ENCODE measurements around the gene RUNX1. TPM values are rescaled to one million over a fixed set of nuclear protein-coding genes. Genes with fewer than 3 reads are reported as not detected.
A peak's percentile ranks its signal among the peaks of the same experiment; 100 is the strongest.

Gene RUNX1
- total and polyA plus RNA-seq, 5 experiments from 2014 or later, result 13.1 to 69.0 (median 22.6) TPM

DNA sequence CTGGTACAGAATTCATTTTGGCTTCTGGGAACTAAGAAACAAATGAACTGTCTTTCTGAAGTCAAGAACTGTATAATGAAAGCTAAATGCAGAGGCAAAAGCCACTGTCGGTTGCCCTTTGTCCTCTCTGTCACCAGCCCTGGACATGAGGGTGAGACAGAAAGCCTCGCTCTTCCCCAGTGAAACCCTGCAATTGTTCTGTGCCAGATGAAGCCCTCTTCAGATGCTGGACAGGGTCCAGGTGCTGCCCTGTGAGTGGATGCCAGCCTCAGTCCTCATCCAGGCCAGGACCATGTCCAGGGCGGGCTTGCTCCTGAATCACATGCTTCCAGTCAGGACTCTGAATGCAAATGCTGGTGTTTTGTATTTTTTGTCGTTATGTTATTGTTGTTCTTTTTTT, 138.7 kb downstream of the RUNX1 start:
- Mint-ChIP-seq H3K27me3 (no peaks in the 10 kb centered on the region), H3K36me3 (peaks cover 0 to 32% (median 4%) of the 10 kb centered on the region in 3 donors), H3K4me1 (peaks cover 40 to 88% (median 83%) of the 10 kb centered on the region in 4 donors), H3K4me3 (no peak overlapping the region), H3K9me3 (no peaks in the 10 kb centered on the region), H3K27ac (peak overlapping the region in 5 of 10 donors; percentile 4 to 72 (median 35))
- no peak for DNase-seq
- POLR2A ChIA-PET, result interaction anchor here (0.6 kb wide), 1 partner anchor 288 kb away, joined by 3 read pairs; no protein-coding TSS in a partner anchor
- ATAC-seq, result no peak

DNA sequence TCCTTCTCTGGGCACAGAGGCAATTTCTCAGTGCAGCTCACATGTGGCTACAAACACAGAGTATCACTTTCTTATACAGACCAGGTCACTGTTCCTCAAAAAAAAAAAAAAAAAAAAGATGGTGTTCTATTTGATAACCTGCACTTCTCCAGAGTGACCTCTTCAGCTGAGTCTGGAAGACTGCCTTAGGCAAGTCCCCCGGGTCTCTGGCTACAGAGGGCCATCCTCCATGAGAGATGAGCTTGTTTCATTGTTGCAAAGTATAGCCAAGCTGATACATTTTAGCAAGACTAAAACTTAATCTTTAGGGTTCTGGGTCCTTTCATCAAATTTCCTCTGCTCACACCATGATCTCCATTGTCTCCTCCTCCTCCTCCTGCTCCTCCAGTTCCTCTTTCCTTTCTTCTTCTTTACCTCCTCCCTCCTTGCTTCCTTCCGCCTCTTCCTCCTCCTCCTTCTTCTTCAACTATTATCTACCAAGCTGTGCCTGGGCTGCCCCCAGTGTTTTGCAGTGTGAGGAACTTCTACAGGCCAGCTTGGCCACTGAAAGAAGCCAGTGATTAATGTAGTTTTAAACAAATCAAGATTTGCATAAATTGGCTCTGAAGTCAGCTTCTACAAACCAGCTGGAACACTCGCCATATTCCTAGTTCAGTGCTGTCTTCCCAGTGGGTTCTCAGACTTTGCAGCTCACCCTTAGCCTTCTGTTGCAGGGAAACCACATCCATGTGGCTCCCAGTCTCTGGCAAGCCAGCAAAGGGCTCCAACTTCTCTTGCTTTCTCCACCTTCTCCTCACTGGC, 139.4 kb downstream of the RUNX1 start:
- Mint-ChIP-seq H3K27me3 (no peaks in the 10 kb centered on the region), H3K4me1 (peaks cover 45 to 89% (median 86%) of the 10 kb centered on the region in 4 donors), H3K9me3 (no peaks in the 10 kb centered on the region), H3K27ac (peak overlapping the region in 7 of 10 donors; percentile 4 to 72 (median 47)), H3K4me3 (peak overlapping the region in 2 of 10 donors; percentile 25 to 34), H3K36me3 (peaks cover 0 to 27% (median 4%) of the 10 kb centered on the region in 3 donors)
- POLR2A ChIA-PET, result no interaction called here
- no peak for DNase-seq
- no peak for ATAC-seq

DNA sequence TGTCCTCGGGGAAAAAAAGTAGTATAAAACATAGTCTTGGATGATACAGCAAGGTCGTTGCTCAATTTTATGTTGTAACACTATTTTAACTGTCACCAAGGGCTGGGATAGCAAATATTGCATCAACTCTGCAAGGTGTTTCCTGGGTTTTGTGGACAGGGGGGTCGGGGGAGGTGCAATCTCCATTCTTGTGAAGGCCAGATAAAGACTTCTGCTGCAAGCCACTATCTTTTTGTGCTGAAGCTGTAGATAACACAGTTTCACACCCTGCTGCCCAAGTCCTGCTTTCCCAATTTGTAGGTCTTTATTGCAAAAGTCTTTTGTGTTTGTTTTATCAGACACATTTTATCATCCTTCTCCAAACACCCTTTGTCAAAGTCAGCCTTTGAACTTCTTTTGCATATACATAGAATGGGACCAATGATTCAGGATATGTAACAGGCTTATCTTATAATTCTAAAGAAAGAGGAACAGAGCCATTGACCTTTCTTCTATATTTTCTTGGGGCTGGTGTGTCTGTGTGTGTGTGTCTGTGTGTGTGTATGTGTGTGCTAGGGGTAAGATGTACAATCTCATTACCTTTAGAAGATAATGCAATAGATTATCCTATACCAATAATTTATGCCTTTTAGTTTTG, 140.6 kb downstream of the RUNX1 start:
- peak overlapping the region in 3 of 10 donors; percentile 3 to 47 (median 5) for H3K27ac Mint-ChIP-seq
- H3K4me3 Mint-ChIP-seq, result peak overlapping the region in 2 of 10 donors; percentile 11 to 16
- ATAC-seq, result no peak
- no peaks in the 10 kb centered on the region for H3K27me3 Mint-ChIP-seq
- H3K9me3 Mint-ChIP-seq, result no peaks in the 10 kb centered on the region
- H3K4me1 Mint-ChIP-seq, result peaks cover 45 to 87% (median 82%) of the 10 kb centered on the region in 4 donors
- POLR2A ChIA-PET, result no interaction called here
- DNase-seq, result no peak
- H3K36me3 Mint-ChIP-seq, result peaks cover 0 to 18% (median 4%) of the 10 kb centered on the region in 3 donors

DNA sequence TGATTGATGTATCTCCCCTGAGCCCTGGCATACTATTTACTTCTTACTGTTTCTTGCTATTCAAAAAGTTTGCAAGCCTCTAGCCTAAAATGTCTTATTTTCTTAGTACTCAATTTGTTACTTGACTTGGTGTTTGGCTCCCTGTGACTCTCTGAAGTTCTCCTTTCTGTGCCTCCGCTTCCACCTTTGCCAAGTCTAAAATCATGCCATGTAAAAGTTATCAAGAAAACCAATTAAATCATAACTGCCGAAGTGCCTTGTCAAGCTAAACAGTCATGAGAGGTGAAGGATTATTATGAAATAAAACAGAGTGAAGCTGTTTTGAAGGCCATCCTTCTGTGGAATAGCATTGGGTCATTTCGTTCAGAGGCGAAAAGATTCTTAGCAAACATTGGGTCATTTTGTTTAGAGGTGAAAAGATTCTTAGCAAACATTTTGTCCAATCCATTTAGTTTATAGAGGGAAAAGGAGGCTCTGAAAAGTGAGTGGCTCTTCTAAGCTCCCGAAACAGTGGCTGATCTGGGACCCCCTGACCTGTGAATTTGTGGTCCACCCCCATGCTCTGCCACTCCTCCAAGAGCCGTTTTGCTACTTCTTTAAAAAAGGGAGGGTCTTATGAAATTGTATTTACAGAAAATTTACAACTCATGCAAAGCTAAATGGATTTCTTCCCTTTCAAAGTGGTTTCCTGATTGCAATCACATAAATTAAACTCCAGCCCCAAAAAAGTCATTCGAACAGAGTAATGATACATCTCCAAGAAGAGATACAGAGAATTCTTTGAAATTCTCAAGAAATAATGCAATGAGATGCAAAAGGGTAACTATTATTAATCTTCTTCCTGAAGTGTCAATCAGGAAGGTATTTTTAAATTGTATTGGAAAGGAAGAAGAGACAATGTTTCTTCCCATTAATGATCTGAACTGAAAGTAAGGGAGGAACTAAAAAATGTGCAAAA, 141.4 kb downstream of the RUNX1 start:
- POLR2A ChIA-PET, result no interaction called here
- Mint-ChIP-seq H3K27me3 (no peaks in the 10 kb centered on the region), H3K36me3 (peaks cover 0 to 16% (median 4%) of the 10 kb centered on the region in 3 donors), H3K27ac (peak overlapping the region in 3 of 10 donors; percentile 21 to 47 (median 47)), H3K4me3 (peak overlapping the region in 1 of 10 donors; percentile 11), H3K9me3 (no peaks in the 10 kb centered on the region), H3K4me1 (peaks cover 45 to 81% (median 77%) of the 10 kb centered on the region in 4 donors)
- no peak for DNase-seq
- no peak for ATAC-seq

DNA sequence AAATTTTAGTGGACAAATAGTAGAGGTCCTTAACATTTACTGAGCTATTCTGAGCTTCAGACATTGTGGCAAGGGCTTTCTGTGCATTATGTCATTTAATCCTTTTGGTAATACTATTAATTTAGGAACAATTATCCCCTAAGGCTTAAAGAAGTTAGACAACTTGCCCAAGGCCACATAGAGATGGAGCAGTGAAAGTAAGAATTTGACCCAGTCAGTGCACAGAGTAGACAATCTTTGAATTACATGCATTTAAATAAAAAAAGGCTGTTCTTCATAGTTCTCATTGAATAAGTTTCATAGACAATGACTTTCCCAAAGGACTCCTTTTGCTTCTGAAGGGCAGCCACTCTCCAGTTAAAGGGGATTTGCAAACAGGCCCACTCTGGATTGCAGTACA, 142.7 kb downstream of the RUNX1 start:
- DNase-seq, result no peak
- ATAC-seq, result no peak
- Mint-ChIP-seq H3K9me3 (no peaks in the 10 kb centered on the region), H3K27ac (peak overlapping the region in 4 of 10 donors; percentile 22 to 67 (median 38)), H3K4me3 (no peak overlapping the region), H3K36me3 (peaks cover 0 to 10% (median 0%) of the 10 kb centered on the region in 3 donors), H3K27me3 (no peaks in the 10 kb centered on the region), H3K4me1 (peaks cover 37 to 67% (median 65%) of the 10 kb centered on the region in 4 donors)
- POLR2A ChIA-PET, result interaction anchor here (0.6 kb wide), 1 partner anchor 187 kb away, joined by 3 read pairs; no protein-coding TSS in a partner anchor

DNA sequence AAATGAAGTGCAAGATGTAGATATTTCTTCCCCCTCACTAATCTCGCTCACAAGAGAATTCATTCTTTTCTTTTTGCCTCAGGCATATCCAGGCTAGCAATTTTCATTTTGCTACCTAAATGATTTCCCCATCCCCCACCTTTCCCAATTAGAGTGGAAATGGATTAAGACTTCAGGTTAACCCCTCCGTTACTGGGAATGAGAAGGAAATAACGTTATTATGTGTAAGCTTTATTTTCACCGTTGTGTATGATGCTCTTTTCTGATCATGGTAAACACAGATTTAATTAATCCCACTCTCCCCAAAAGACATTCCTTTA, 143.9 kb downstream of the RUNX1 start:
- ATAC-seq (no peak), DNase-seq (no peak)
- no peaks in the 10 kb centered on the region for H3K9me3 Mint-ChIP-seq
- no peaks in the 10 kb centered on the region for H3K27me3 Mint-ChIP-seq
- no peak overlapping the region for H3K4me3 Mint-ChIP-seq
- H3K27ac Mint-ChIP-seq, result peak overlapping the region in 3 of 10 donors; percentile 26 to 42 (median 28)
- POLR2A ChIA-PET, result no interaction called here
- H3K36me3 Mint-ChIP-seq, result peaks cover 0 to 7% (median 0%) of the 10 kb centered on the region in 3 donors
- H3K4me1 Mint-ChIP-seq, result peaks cover 30 to 59% (median 56%) of the 10 kb centered on the region in 4 donors

DNA sequence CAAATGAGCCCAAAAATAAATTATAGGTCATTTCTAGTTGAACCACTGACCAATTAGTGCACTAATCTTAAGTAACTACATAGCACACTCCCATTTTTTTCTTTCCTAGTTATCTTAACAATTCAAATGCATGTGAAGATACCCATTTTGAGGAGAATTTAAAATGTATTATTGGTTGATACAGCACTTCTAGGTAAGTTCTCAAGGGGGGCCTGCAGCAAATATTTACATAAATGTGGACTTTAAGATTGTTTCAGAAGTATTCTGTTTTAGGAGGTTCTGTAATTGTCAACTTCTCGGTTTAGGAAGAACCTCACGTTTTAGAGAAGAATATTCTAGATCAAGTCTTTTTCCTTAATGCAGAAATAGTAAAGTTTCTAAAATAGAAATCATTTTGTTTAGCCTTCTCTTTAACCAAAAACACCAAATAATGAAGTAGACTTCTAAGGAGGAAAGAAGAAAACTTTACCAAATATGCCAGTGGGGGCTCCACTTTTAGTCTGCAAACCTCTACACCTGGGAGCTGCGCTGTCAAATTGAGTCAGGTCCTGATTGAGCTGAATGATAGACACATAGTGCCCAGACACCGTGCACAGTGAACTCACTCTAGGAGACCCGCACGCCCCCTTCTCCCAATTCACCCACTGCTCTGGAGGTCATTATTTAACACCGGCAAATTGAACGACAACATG, 144.4 kb downstream of the RUNX1 start:
- H3K27me3 Mint-ChIP-seq, result no peaks in the 10 kb centered on the region
- H3K4me3 Mint-ChIP-seq, result no peak overlapping the region
- peaks cover 0 to 3% (median 0%) of the 10 kb centered on the region in 3 donors for H3K36me3 Mint-ChIP-seq
- ATAC-seq, result no peak
- no peaks in the 10 kb centered on the region for H3K9me3 Mint-ChIP-seq
- POLR2A ChIA-PET, result no interaction called here
- H3K4me1 Mint-ChIP-seq, result peaks cover 25 to 55% (median 51%) of the 10 kb centered on the region in 4 donors
- no peak for DNase-seq
- H3K27ac Mint-ChIP-seq, result peak overlapping the region in 2 of 10 donors; percentile 28 to 42

DNA sequence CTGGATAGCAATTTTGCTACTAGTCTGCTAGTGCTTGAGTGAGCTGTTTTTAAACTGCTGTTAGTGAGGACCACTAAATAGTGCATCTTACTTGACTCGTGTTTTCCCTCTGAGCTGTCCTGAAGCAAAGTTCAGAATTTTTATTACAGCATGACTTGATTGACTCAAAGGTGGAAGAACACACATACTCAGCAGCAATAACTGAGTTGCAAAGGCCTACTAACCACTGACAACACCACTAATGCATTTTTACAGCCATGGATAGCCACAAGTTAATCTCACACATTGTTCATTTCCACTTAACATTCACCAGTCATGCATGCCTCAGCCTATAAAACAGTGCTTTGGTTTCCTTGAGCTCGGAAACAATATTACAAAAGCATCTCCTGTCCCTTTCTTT, 148.7 kb downstream of the RUNX1 start:
- H3K36me3 Mint-ChIP-seq, result peaks cover 9 to 12% (median 10%) of the 10 kb centered on the region in 3 donors
- DNase-seq, result no peak
- peaks cover 14 to 41% (median 27%) of the 10 kb centered on the region in 4 donors for H3K4me1 Mint-ChIP-seq
- no peak for ATAC-seq
- no peaks in the 10 kb centered on the region for H3K27me3 Mint-ChIP-seq
- POLR2A ChIA-PET, result no interaction called here
- no peak overlapping the region for H3K4me3 Mint-ChIP-seq
- peaks cover 0 to 16% (median 0%) of the 10 kb centered on the region in 9 donors for H3K9me3 Mint-ChIP-seq
- H3K27ac Mint-ChIP-seq, result peak overlapping the region in 1 of 10 donors; percentile 53

DNA sequence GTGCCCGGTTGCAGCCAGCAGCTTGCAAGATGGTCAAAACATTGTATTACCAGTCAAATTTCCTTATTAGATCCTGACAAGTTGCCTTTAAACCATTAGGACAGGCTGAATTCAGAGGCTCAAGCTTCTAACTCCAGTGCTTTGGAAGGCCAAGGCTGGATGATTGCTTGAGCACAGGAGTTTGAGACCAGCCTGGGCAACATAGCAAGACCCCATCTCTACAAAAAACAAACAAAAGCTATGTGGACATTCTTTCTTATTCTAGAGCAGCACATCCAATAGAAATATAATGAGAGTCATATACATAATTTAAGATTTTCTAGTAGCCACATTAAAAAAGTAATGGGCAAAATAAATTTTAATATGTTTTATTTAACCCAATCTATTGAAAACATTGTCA, 149.3 kb downstream of the RUNX1 start:
- Mint-ChIP-seq H3K27me3 (no peaks in the 10 kb centered on the region), H3K27ac (peak overlapping the region in 1 of 10 donors; percentile 46)
- POLR2A ChIA-PET, result no interaction called here

DNA sequence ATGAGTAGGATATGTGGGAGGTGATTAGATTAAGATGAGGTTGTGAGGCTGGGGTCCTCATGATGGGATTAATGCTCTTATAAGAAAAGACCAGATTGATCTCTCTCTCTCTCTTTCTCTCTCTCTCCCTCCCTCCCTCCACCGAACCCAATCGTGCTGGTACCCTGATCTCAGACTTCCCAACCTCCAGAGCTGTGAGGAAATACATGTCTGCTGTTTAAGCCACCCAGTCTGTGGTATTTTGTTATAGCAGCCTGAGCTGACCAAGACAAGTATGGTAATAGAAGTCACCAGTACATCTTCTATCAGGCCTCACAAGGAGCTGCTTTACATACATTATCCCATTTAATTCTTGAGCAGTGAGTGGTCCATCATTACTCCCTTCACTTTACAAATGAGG, 149.8 kb downstream of the RUNX1 start:
- H3K4me1 Mint-ChIP-seq, result peaks cover 16 to 43% (median 29%) of the 10 kb centered on the region in 4 donors
- ATAC-seq (no peak), DNase-seq (no peak)
- no peaks in the 10 kb centered on the region for H3K27me3 Mint-ChIP-seq
- no peak overlapping the region for H3K4me3 Mint-ChIP-seq
- POLR2A ChIA-PET, result no interaction called here
- H3K9me3 Mint-ChIP-seq, result peaks cover 0 to 16% (median 0%) of the 10 kb centered on the region in 9 donors
- H3K36me3 Mint-ChIP-seq, result peaks cover 9 to 12% (median 10%) of the 10 kb centered on the region in 3 donors
- H3K27ac Mint-ChIP-seq, result peak overlapping the region in 2 of 10 donors; percentile 4 to 49

More for the DNA sequence above, 149.3 kb downstream of the RUNX1 start:
- DNase-seq (no peak), ATAC-seq (no peak)
- H3K9me3 Mint-ChIP-seq, result peaks cover 0 to 16% (median 0%) of the 10 kb centered on the region in 9 donors
- peaks cover 12 to 40% (median 26%) of the 10 kb centered on the region in 4 donors for H3K4me1 Mint-ChIP-seq
- peaks cover 9 to 12% (median 10%) of the 10 kb centered on the region in 3 donors for H3K36me3 Mint-ChIP-seq
- H3K4me3 Mint-ChIP-seq, result no peak overlapping the region

DNA sequence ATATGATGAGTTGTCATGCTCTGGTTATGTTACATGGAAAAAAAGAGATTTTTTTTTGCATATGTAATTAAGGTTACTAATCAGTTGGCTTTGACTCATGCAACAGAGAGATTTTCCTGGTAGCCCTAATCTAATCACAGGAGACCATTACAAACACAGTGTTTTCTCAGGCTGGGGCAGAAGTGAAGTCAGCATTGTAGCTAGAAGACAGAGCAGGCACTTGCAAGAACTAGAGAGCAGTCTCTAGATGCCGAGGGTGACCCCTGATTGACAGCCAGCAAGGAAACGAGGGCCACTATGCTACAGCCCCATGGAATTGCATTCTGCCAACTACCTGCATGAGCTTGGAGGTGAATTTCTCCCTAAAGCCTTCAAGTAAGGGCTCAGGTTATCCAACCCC, 151.3 kb downstream of the RUNX1 start:
- POLR2A ChIA-PET, result no interaction called here
- Mint-ChIP-seq H3K36me3 (peaks cover 9 to 12% (median 10%) of the 10 kb centered on the region in 3 donors), H3K27ac (peak overlapping the region in 2 of 10 donors; percentile 11 to 29), H3K9me3 (peaks cover 0 to 16% (median 0%) of the 10 kb centered on the region in 9 donors), H3K4me1 (peaks cover 20 to 52% (median 40%) of the 10 kb centered on the region in 4 donors), H3K27me3 (no peaks in the 10 kb centered on the region), H3K4me3 (no peak overlapping the region)
- ATAC-seq, result no peak
- no peak for DNase-seq

All from naive thymus-derived CD8-positive, alpha-beta T cell (primary cell).